PC-9 (cell line): ENCODE results near the gene MTHFD2.

Experiments used
- CTCF ChIP-seq: fragments of 200-600 bp; sonication (generic); conservative IDR thresholded peaks from 2 replicates; pipeline ENCODE4 v1.6.1; 2017; ENCODE audit warnings: mixed run types, antibody characterized with exemption, mild to moderate bottlenecking, moderate library complexity
- EZH2 ChIP-seq: fragments of 200-600 bp; sonication (generic); IDR thresholded peaks from 2 replicates; pipeline ENCODE4 v1.8.0; 2017; ENCODE audit warnings: antibody characterized with exemption, low read depth

DNA sequence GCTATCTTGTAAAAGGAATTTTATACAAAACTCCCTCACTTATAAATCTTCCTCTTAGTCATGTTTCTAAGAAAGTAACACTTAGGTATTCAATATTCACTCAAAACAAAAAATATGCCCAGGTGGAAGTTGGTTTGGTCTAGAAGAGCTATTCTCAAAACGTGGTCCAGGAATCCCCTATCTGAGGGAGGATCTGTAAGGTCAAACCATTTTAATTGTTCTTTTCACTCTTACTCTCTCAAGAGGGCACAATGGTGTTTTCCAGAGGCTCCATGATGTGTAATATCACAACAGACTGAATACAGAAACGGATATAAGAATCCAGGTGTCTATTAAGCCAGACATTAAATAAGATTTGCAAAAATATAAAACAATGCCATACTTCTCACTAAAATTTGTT lies 29.7 kb upstream of the MTHFD2 start:
- no peak for TF ChIP-seq EZH2
- TF ChIP-seq CTCF = no peak
